Measurements from ENCODE around the gene CEP63. TPM values are rescaled to one million over a fixed set of nuclear protein-coding genes. Genes with fewer than 3 reads are reported as not detected.
A peak's percentile ranks its signal among the peaks of the same experiment; 100 is the strongest.

CEP63 gene
- total RNA-seq, 2 donors from 2014 or later: 21.2 to 33.0 TPM

DNA sequence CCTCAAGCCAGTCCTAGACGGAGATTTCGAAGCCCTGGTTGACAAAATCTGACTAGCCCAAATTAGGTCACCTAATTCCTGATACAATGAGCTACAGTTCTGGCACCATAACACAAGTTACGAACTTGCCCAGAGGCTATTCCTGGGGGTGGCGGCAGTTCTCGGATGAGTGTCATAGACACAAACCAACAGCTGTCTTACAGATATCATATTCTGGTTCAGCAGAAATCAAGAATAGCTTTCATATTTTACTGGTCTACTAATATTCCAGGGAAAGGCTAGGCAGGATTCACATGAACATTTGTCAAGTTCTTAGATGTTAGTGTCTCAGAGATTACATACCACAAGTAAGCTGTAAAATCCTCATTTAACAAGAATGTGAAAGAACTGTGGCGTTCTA, 8.9 kb upstream of the CEP63 start:
- DNase-seq: no peak
- Mint-ChIP-seq H3K4me1 (peaks cover 7% of the 10 kb centered on the region), H3K27ac (peak overlapping the region; percentile 8), H3K36me3 (ENCODE audit: low read depth) (peaks cover 38% of the 10 kb centered on the region), H3K9me3 (no peaks in the 10 kb centered on the region), H3K4me3 (no peak overlapping the region), H3K27me3 (ENCODE audit: insufficient read depth) (no peaks in the 10 kb centered on the region)
- WGBS, 2 experiments (ENCODE audit: insufficient coverage in 1 of 2, insufficient read length in 1 of 2): 95 to 100% methylated on average over 3 to 5 of the region's 6 CpGs
- H3K9me3 ChIP-seq (ENCODE audit: control insufficient read depth, low read length): no peaks in the 10 kb centered on the region
- H3K9ac ChIP-seq (ENCODE audit: extremely low read depth, low read length, poor library complexity, severe bottlenecking): no peak overlapping the region
- peaks cover 20% of the 10 kb centered on the region for H3K4me1 ChIP-seq (ENCODE audit: control insufficient read depth, insufficient read depth, low read length)
- H3K27ac ChIP-seq (ENCODE audit: low read depth, low read length): no peak overlapping the region
- no peaks in the 10 kb centered on the region for H3K27me3 ChIP-seq (ENCODE audit: control insufficient read depth, insufficient read depth, low read length, poor library complexity, severe bottlenecking)
- H3K36me3 ChIP-seq (ENCODE audit: control insufficient read depth, insufficient read depth, low read length): peaks cover 49% of the 10 kb centered on the region
- no peak overlapping the region for H3K4me3 ChIP-seq (ENCODE audit: low read length)
- TF ChIP-seq, protein P1, sequence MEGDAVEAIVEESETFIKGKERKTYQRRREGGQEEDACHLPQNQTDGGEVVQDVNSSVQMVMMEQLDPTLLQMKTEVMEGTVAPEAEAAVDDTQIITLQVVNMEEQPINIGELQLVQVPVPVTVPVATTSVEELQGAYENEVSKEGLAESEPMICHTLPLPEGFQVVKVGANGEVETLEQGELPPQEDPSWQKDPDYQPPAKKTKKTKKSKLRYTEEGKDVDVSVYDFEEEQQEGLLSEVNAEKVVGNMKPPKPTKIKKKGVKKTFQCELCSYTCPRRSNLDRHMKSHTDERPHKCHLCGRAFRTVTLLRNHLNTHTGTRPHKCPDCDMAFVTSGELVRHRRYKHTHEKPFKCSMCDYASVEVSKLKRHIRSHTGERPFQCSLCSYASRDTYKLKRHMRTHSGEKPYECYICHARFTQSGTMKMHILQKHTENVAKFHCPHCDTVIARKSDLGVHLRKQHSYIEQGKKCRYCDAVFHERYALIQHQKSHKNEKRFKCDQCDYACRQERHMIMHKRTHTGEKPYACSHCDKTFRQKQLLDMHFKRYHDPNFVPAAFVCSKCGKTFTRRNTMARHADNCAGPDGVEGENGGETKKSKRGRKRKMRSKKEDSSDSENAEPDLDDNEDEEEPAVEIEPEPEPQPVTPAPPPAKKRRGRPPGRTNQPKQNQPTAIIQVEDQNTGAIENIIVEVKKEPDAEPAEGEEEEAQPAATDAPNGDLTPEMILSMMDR (conservative IDR thresholded peaks at IDR 0.05): no peak

DNA sequence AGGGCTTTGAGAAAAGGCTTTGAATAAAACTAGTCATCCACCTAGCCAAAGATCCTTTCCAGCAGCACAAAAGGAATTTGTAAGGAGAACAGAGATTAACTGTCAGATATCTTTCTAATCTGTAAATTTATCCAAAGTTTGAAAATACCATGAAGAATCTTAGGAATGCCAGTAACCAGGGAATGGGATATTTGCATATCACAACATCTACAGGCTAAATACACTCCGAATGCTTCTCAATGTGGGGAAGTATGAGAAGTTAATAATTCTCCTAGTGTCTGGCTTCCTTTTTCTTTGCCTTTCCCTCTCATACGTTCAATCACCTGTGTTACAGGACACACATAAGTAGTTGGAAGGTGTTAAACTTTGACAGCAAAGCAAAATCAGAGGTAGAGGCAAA, 7.9 kb upstream of the CEP63 start:
- Mint-ChIP-seq H3K4me1 (peaks cover 7% of the 10 kb centered on the region), H3K27me3 (ENCODE audit: insufficient read depth) (no peaks in the 10 kb centered on the region)

DNA sequence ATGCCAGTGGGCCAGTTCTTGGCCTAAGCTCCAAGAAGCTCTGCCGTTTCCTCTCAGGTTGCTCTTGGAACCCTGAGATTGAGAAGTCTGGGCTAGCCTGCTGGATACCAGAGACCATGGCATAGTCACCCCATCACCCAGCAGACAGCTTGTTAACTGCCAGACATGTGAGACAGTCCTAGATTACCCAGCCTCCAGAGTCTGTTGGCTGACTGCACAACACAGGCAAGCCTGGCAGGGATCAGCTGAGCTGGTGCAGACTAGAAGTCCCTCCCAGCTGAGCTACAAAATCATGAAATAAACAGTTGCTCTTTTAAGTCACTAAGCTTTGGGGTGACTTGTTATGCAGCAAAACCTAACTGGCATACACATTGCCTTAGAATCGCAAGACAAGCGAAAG, 5.3 kb upstream of the CEP63 start:
- Histone ChIP-seq H3K4me3 (ENCODE audit: low read length) (no peak overlapping the region), H3K9me3 (ENCODE audit: control insufficient read depth, low read length) (no peaks in the 10 kb centered on the region), H3K36me3 (ENCODE audit: control insufficient read depth, insufficient read depth, low read length) (peaks cover 65% of the 10 kb centered on the region), H3K4me1 (ENCODE audit: control insufficient read depth, insufficient read depth, low read length) (peaks cover 25% of the 10 kb centered on the region), H3K27me3 (ENCODE audit: control insufficient read depth, insufficient read depth, low read length, poor library complexity, severe bottlenecking) (no peaks in the 10 kb centered on the region), H3K27ac (ENCODE audit: low read depth, low read length) (no peak overlapping the region), H3K9ac (ENCODE audit: extremely low read depth, low read length, poor library complexity, severe bottlenecking) (no peak overlapping the region)
- no peaks in the 10 kb centered on the region for H3K9me3 Mint-ChIP-seq
- H3K4me3 Mint-ChIP-seq: no peak overlapping the region
- no peak overlapping the region for H3K27ac Mint-ChIP-seq
- WGBS, 2 experiments (ENCODE audit: insufficient coverage in 1 of 2, insufficient read length in 1 of 2): 96 to 97% methylated on average over 2 to 3 of the region's 3 CpGs
- peaks cover 17% of the 10 kb centered on the region for H3K4me1 Mint-ChIP-seq
- TF ChIP-seq, protein P1 (conservative IDR thresholded peaks at IDR 0.05): no peak
- peaks cover 43% of the 10 kb centered on the region for H3K36me3 Mint-ChIP-seq (ENCODE audit: low read depth)
- DNase-seq: no peak
- H3K27me3 Mint-ChIP-seq (ENCODE audit: insufficient read depth): no peaks in the 10 kb centered on the region

More for the DNA sequence above, 7.9 kb upstream of the CEP63 start:
- H3K27me3 ChIP-seq (ENCODE audit: control insufficient read depth, insufficient read depth, low read length, poor library complexity, severe bottlenecking): no peaks in the 10 kb centered on the region
- WGBS, 2 experiments (ENCODE audit: insufficient coverage in 1 of 2, insufficient read length in 1 of 2): no CpG with 5 or more reads among the region's 2 CpGs
- TF ChIP-seq, protein P1 (conservative IDR thresholded peaks at IDR 0.05): no peak
- H3K9me3 Mint-ChIP-seq: no peaks in the 10 kb centered on the region
- H3K4me1 ChIP-seq (ENCODE audit: control insufficient read depth, insufficient read depth, low read length): peaks cover 20% of the 10 kb centered on the region
- peak overlapping the region; percentile 13 for H3K27ac ChIP-seq (ENCODE audit: low read depth, low read length)
- H3K4me3 Mint-ChIP-seq: no peak overlapping the region
- H3K9ac ChIP-seq (ENCODE audit: extremely low read depth, low read length, poor library complexity, severe bottlenecking): peak overlapping the region; percentile 11
- no peaks in the 10 kb centered on the region for H3K9me3 ChIP-seq (ENCODE audit: control insufficient read depth, low read length)
- H3K36me3 Mint-ChIP-seq (ENCODE audit: low read depth): peaks cover 43% of the 10 kb centered on the region
- H3K36me3 ChIP-seq (ENCODE audit: control insufficient read depth, insufficient read depth, low read length): peaks cover 55% of the 10 kb centered on the region
- peak overlapping the region; percentile 55 for H3K27ac Mint-ChIP-seq
- no peak for DNase-seq
- H3K4me3 ChIP-seq (ENCODE audit: low read length): peak overlapping the region; percentile 14

Measured in endodermal cell (in vitro differentiated cells).